ENCODE data around the gene TRPV3.
"Not testable (repeated sequence)": the region's sequence is repeated elsewhere in the genome, so short reads cannot be mapped to it uniquely, and the experiment has no call there.

The TRPV3 gene

GRCh38 chr17:3466355-3466754 lies 91.3 kb downstream of the TRPV3 start:
- not testable (repeated sequence) for DNase-seq
